Activated CD8-positive, alpha-beta memory T cell treated with anti-CD3 and anti-CD28 coated beads, Interleukin-2, amount 50 U/mL, for 24 hours (primary cell): ENCODE measurements around the gene PHYHIPL.
"Not testable (repeated sequence)": the region's sequence is repeated elsewhere in the genome, so short reads cannot be mapped to it uniquely, and the experiment has no call there.

Source experiments
- DNase-seq: peaks from one replicate; pipeline ENCODE4 v3.0.0-alpha.2; 2020; ENCODE audit errors: extremely low read depth

Gene PHYHIPL

DNA sequence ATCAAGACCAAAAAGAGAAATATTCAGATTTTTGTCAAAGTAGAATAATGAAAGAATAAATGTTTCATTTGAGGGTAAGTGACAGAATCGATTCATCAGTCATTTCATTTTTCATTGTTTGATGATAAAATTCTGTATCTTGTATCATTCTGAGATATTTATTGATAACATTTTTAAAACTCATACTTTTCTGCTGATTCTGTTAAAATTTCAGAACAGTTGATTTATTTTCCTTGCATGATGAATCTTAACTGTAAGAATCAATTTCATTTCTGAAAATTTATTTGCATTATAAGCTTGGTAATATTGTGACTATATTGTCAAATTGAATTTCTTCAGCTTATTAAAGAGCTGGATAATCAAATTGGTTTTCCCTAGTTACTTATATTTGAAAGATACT, 13.9 kb downstream of the PHYHIPL start:
- no peak for DNase-seq

DNA sequence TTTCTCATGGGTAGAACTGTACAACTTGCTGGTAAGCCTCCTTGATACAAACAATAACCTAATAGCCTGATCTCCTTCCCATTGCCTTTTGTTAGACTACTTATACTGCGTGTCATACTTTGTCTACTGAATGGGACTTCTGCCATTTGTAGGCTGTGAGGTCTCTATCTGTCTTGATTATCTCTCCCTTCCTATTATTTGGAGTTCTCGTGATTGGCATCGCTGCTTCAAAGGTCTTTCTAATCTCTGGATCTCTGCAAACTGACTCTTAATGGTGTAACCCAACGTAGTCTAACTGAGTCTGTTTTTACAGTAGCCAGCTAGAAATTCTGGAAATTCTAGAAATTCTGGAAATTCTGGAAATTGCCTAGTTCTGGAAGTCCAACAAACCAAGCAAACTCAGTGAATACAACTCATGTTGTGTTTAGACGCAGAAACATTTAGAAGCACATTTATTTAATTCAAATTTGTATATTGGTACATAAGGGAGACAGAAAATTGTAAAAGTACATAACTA, 29.8 kb downstream of the PHYHIPL start:
- DNase-seq, result no peak

DNA sequence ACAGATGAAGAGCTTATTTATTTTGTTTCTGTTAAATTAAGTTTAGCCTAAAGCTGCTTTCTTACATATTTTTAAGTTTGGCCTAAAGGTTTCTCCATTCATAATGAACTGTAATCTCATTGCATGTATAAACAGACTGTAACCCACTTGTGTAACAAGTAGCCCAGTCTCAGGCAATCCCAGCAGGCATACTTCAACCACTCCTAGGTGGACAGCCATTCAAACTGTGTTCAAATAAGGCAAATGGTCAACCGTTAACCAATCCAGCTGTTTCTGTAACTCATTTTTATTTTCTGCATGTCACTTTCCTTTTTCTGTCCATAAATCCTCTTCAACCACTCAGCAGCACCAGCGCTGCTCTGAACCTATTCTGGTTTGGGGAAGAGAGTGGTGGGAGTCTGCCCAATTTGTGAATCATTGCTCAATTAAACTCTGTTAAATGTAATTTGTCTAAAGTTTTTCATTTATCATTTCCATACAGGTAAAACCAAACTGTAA, 35.9 kb downstream of the PHYHIPL start:
- no peak for DNase-seq

GRCh38 chr10:59214160-59214559, 37.7 kb downstream of the PHYHIPL start:
- no peak for DNase-seq

DNA sequence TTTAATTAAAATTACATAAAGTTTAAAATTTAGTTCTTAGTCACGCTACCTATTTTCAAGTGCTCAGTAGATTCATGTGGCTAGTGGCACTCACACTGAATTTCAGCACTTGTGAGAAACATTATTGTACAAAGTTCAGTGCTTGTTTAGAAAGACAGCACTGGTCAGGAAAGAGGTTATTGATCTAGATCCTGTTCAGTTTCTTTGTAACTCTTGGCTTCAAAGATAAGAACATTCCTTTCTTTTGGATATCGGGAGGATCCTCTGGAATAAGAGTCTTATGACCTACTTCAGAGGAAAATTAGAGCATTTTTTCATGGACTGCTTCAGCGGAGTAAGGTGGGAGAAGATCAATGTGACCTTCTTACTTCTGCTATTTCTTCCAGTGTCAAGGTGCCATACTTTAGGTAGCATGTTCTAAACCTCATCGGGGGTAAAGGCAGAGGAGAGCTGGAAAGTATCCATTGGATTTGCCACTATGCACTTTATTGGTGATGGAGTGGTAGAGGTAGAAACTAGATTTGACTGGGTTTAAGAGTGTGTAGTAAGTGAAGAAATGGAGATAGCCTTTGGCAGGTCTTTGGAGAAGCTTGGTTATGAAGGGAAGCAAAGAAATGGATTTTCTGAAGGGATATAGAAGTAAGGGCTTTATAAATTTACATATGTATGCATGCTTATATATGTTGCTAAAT, 39.9 kb downstream of the PHYHIPL start:
- no peak for DNase-seq

- DNase-seq, result no peak
Measured at GRCh38 chr10:59222788-59223187, 46.3 kb downstream of the PHYHIPL start.

GRCh38 chr10:59223597-59223996, 47.2 kb downstream of the PHYHIPL start:
- not testable (repeated sequence) for DNase-seq

DNA sequence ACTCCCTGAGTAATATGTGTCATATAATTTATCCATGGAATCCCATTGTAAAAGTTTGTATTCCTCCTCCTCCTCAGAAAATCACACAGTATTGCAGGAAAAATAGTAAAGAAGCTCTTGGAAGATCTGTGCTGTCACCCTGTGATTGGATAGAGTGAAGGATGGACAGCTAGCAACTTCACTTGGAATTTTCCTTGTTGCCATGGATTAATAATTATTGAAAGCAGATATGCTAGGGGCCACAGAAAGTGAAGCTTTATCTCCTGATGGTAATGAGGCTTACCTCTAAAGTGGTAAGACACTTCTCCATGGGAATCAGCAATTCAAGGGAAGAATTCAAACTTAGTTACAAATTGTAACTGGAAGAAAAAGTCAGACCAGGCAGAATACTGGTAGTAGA, 48.8 kb downstream of the PHYHIPL start:
- DNase-seq, result no peak

GRCh38 chr10:59227136-59227673, 50.8 kb downstream of the PHYHIPL start:
- no peak for DNase-seq

DNA sequence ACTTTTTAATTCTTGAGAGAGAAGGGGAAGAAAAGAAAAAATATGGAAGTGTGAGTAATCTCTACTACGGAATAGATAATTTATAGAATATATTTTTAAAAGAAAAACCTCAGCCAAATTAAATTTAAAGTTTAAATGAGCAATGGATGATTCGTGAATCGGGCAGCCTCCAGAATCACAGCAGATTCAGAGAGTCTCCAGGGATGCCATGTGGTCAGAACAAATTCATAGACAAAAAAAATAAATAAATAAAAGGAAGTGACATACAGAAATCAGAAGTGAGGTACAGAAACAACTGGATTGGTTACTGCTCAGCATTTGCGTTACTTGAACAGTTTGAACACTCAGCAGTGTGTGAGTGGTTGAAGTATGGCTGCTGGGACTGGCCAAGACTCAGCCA, 53.0 kb downstream of the PHYHIPL start:
- DNase-seq, result no peak

DNA sequence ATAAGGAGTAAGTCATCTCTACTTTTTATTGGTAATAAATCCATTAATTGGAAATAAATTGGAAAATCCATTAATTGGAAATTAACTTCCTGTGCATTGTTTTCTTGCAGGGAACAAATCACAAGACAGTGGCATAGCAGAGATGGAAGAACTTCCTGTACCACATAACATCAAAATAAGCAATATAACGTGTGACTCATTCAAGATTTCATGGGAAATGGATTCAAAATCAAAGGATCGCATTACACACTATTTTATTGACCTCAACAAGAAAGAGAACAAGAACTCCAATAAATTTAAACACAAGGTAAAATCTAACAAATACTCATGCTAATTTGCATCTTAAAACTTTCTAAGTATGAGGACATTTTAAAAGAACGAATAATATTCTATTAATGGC, 57.8 kb downstream of the PHYHIPL start:
- DNase-seq, result no peak

- DNase-seq, result no peak
Measured at GRCh38 chr10:59234816-59235429, 58.5 kb downstream of the PHYHIPL start.

- no peak for DNase-seq
Measured at GRCh38 chr10:59236064-59236697, 59.7 kb downstream of the PHYHIPL start.

DNA sequence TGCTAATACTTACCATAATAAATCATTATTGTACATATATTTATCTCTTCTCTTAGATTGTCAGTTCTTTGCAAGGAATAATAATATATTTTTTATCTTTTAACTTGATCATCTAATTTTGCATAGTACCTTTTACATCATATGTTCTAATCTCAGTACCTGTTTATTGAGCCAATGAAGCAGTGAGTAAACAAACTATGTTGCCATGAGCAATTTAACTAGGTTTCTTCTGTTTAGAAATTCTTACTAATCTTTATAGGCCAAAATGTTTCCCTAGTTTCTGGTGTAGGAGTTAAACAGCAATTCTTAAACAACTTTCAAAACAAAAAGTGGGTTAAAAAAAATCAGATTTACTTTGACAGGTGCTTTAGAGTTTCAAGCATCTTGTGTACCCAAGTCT, 61.3 kb downstream of the PHYHIPL start:
- no peak for DNase-seq

GRCh38 chr10:59239108-59239507, 62.7 kb downstream of the PHYHIPL start:
- DNase-seq, result not testable (repeated sequence)

- no peak for DNase-seq
Measured at GRCh38 chr10:59240582-59241183, 64.2 kb downstream of the PHYHIPL start.

- DNase-seq, result no peak
Measured at GRCh38 chr10:59242057-59242456, 65.6 kb downstream of the PHYHIPL start.

DNA sequence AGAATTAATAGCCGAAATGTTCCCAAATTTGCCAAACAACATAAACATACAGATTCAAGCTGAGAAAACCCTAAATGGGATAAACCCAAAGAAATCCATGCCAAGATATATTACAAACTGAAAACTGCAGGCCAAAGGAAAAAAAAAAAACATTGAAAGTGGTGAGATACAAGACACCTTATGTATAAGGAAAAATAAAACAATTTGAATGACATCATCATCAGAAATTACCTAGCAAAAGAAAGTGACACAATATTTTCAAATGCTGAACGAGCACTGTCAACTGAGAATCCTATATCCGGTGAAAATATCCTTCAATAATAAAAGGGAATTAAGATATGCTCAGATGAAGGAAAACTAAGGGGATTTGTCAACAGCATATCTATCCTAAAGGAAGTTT, 66.5 kb downstream of the PHYHIPL start:
- DNase-seq, result no peak

DNA sequence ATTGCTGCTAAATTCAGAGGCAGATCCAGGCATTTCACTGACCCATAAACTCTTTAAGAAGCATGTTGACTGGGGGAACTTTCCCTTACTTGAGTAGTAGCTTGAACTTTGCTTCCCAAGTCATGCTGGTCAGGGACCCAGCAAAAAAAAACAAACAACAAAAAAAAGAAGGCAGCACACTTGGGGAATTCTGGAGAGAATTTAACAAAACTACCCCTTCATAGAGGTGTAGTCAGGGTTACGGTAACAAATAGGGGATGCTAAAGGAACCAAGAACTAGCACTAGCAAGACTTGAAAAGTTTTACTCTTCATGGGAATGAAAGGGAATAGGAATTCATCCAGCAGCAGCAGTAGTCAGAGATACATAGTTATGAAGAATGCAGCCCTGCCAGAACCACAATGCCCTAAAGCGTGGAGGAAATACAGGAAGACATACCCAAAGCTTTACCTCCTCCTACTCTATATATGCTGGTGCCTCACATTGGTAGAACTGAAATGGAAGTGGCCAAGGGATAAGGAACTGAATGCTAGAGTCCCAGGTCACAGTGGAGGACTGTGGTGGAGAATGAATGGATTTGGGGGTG, 67.3 kb downstream of the PHYHIPL start:
- DNase-seq, result no peak

DNA sequence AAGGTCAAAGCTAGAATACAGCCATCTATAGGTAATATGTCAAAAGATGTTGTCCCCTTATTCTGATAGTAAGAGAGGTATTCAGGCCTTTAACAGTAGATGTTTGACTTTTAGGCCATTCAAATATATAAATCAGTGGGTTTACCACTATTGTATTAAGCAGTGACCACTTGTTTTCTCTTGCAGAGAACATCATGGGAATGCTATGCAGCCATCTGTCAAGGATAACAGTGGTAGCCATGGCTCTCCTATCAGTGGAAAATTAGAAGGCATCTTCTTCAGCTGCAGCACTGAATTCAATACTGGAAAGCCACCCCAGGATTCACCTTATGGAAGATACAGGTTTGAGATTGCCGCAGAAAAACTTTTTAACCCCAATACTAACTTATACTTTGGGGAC, 68.4 kb downstream of the PHYHIPL start:
- no peak for DNase-seq

- no peak for DNase-seq
Measured at GRCh38 chr10:59245686-59246085, 69.2 kb downstream of the PHYHIPL start.

- DNase-seq, result no peak
Measured at GRCh38 chr10:59252491-59252890, 76.0 kb downstream of the PHYHIPL start.
